Measurements from ENCODE around the gene CDHR5.
A peak's percentile ranks its signal among the peaks of the same experiment; 100 is the strongest.

The CDHR5 gene, protein sequence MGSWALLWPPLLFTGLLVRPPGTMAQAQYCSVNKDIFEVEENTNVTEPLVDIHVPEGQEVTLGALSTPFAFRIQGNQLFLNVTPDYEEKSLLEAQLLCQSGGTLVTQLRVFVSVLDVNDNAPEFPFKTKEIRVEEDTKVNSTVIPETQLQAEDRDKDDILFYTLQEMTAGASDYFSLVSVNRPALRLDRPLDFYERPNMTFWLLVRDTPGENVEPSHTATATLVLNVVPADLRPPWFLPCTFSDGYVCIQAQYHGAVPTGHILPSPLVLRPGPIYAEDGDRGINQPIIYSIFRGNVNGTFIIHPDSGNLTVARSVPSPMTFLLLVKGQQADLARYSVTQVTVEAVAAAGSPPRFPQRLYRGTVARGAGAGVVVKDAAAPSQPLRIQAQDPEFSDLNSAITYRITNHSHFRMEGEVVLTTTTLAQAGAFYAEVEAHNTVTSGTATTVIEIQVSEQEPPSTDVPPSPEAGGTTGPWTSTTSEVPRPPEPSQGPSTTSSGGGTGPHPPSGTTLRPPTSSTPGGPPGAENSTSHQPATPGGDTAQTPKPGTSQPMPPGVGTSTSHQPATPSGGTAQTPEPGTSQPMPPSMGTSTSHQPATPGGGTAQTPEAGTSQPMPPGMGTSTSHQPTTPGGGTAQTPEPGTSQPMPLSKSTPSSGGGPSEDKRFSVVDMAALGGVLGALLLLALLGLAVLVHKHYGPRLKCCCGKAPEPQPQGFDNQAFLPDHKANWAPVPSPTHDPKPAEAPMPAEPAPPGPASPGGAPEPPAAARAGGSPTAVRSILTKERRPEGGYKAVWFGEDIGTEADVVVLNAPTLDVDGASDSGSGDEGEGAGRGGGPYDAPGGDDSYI

DNA sequence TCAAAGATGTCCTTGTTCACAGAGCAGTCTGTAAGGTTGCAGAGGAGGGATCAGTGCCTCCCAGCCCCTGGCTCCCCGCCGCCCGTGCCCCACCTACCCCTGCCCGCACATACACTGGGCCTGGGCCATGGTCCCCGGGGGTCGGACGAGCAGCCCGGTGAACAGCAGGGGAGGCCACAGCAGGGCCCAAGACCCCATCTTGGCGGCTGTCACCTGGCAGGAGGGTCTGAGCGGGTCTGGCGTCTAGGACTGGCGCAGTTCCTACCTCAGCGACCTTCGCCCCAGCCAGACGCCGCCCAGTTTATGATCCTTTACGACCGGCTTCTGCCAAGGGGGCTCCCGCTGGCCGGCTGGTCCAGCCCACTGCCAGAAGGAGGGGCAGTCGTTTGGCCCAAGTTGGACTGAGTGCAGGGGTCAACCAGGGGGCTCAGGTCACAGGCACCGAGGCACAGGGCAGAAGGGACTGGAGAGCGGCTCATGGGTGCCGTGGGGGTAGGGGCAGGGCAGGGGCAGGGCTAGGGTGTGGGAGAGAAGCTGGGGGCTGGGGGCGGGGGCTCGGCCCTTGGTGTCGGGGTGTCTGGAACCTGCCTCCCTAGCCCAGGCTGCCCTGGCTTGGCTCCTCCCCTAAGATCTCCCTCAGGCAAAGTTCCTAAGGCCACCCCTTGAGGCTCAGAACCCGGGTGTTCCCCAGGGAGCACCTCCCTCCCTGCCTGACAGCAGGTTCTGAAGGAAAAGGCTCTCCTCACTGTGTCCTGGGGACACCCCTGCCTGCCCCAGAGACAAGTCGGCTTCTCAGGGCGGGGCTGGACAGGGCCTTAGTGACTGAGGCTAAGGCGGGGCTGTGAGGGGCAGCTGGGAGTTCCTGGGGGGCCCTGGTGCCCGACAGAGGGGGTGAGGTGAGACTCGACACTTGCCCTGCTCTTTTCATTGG is at the start of gene CDHR5:
Gene CDHR5, minus strand, starts transcription at position 251 of the 931 bp plus-strand sequence. Its CDS starts 53 bp downstream, at position 198.
- TF ChIP-seq, protein P1, sequence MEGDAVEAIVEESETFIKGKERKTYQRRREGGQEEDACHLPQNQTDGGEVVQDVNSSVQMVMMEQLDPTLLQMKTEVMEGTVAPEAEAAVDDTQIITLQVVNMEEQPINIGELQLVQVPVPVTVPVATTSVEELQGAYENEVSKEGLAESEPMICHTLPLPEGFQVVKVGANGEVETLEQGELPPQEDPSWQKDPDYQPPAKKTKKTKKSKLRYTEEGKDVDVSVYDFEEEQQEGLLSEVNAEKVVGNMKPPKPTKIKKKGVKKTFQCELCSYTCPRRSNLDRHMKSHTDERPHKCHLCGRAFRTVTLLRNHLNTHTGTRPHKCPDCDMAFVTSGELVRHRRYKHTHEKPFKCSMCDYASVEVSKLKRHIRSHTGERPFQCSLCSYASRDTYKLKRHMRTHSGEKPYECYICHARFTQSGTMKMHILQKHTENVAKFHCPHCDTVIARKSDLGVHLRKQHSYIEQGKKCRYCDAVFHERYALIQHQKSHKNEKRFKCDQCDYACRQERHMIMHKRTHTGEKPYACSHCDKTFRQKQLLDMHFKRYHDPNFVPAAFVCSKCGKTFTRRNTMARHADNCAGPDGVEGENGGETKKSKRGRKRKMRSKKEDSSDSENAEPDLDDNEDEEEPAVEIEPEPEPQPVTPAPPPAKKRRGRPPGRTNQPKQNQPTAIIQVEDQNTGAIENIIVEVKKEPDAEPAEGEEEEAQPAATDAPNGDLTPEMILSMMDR (IDR thresholded peaks at IDR 0.05; ENCODE audit: extremely low read depth, missing control alignments): no peak
- DNase-seq (ENCODE audit: low spot score): no peak

DNA sequence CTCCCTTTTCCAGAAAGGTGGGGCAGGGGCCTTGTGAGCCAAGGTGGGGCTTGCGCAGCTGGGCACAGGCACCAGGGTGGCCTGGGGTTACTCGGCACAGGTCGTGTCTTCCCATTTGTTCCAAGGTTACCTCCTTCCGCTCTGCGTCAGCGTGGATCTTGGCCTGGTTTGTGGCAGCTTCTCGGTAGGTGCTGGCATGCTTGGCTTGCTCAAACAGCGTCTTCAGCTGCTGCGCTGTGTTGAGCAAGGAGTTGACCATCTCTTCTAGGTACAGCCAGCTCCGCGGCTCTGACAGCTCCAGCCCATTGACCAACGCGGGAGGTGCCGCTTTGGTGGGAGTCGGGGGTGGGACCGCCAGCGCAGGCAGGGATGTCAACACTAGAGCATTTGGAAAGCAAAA is 49.7 kb upstream of the CDHR5 start:
- TF ChIP-seq, protein P1 (IDR thresholded peaks at IDR 0.05; ENCODE audit: extremely low read depth, missing control alignments): no peak
- no peak for DNase-seq (ENCODE audit: low spot score)

DNA sequence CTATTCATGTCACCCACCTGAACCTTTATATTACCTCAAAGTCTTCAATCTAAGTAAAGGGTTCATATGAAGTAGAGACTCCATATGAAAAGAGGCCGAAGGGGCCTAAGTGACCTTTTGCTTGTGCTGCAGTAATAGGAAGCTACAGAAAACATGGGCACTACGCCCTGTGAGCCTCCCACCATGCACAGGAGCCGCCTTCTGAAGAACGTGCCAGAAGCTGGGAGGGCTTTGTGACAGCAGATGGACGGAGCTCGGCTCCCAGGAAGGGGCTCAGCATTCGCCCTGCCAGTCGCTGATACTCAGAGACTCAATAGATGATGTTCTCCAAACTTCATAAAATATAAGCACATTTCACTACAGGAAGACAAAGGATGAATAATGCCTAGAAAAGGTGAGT is 49.1 kb upstream of the CDHR5 start:
- no peak for DNase-seq (ENCODE audit: low spot score)
- TF ChIP-seq, protein P1 (IDR thresholded peaks at IDR 0.05; ENCODE audit: extremely low read depth, missing control alignments): no peak

DNA sequence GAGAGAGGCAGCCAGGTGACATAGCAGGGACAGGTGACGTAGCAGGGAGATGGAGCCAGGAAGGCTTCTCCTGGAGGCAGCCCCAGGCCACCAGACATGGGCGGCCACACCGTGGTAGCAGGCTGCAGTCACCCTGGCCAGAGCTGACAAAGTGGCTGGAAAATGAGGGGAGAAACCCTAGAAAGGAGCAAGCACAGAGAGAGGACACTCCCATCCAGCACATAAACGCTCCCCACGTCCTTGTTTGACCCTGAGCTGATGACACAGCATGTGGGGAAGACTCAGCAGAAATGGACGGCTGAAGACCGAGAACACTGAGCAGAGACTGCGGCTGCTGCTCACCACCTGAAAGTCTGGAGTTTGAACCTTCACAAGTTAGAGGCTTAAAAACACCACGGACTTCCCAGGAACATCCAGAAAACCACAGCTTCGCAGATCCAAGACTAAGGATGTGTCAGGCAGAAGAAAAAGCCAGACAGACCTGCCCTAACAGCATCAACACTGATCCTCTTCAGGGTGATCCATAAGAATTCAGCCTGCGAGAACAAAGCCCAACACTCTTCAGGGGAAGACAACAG is 41.0 kb upstream of the CDHR5 start:
- TF ChIP-seq, protein P1 (IDR thresholded peaks at IDR 0.05; ENCODE audit: extremely low read depth, missing control alignments): no peak
- no peak for DNase-seq (ENCODE audit: low spot score)

DNA sequence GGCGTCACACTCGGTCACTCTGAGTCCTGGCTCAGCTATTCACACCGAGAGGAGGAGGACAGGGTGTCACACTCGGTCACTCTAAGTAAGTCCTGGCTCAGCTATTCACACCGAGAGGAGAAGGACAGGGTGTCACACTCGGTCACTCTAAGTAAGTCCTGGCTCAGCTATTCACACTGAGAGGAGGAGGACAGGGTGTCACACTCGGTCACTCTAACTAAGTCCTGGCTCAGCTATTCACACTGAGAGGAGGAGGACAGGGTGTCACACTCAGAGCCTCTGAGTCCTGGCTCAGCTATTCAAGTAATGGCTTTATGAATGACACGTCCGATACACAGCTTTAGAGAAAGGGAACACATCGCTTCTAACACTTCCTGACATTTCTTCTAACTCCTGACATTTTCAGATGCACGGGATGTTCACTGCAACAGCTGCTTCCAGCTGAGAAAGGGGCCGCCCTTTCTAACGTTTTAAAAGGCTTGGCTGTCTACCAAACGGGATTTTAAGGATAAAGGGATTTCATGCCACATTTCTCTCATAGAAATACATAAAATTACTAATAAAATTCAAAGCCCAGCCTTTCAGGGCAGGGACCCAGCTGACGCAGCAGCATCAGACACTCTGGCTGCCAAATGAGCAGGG is 40.4 kb upstream of the CDHR5 start:
- DNase-seq (ENCODE audit: low spot score): no peak
- TF ChIP-seq, protein P1 (IDR thresholded peaks at IDR 0.05; ENCODE audit: extremely low read depth, missing control alignments): no peak

DNA sequence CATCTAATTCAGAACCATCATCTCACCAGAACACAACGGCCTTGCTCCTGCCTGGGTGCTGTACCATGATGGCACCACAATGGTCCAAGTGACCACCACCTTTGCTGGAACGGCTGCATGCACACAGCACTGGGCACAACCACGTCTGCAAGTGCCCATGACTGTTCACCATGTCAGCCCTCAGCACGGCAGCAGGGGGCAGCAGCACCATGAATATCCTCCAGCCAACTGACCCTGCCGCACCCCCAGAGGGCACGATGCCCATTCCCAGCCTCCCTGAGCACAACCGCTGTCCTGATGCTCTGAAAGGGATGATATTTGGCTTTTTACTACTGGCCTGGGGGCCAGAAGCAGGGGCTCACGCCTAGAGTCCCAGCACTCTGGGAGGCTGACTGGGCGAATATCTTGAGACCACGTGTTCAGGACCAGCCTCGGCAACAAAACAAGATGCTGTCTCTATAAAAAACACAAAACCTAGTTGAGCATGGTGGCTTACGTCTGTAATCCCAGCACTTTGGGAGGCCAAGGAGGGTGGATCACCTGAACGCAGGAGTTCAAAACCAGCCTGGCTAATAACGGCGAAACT is 38.0 kb upstream of the CDHR5 start:
- TF ChIP-seq, protein P1 (IDR thresholded peaks at IDR 0.05; ENCODE audit: extremely low read depth, missing control alignments): peak; percentile 53
- peak; percentile 84 for DNase-seq (ENCODE audit: low spot score)
